ENCODE data around the gene AKT3. TPM values are rescaled to one million over a fixed set of nuclear protein-coding genes. Genes with fewer than 3 reads are reported as not detected.

The AKT3 gene
- total and polyA plus RNA-seq, 3 donors from 2014 or later: 32.3 to 70.9 (median 61.8) TPM

GRCh38 chr1:243503155-243503554, 346.9 kb downstream of the AKT3 start:
- TF ChIP-seq CTCF (IDR thresholded peaks at IDR 0.05) (no peak), POLR2A (IDR thresholded peaks at IDR 0.05) (no peak)
- intact Hi-C loops (cut with DNase I; ENCODE audit: low total_unique reads): no loop called here
- DNase-seq: no peak
- 89 to 93% methylated on average over 6 to 8 of the region's 8 CpGs for WGBS, 2 donors
- Histone ChIP-seq H3K27me3 (no peaks in the 10 kb centered on the region), H3K9me3 (no peaks in the 10 kb centered on the region), H3K4me1 (no peaks in the 10 kb centered on the region), H3K36me3 (ENCODE audit: low read depth, missing control alignments) (no peaks in the 10 kb centered on the region), H3K27ac (no peak overlapping the region), H3K4me3 (no peak overlapping the region)

- Histone ChIP-seq H3K4me1 (no peaks in the 10 kb centered on the region), H3K27ac (no peak overlapping the region)
- intact Hi-C loops (cut with DNase I; ENCODE audit: low total_unique reads): no loop called here
Observed at GRCh38 chr1:243501002-243501401, 349.0 kb downstream of the AKT3 start.

GRCh38 chr1:243500512-243500911, 349.5 kb downstream of the AKT3 start:
- Histone ChIP-seq H3K27me3 (no peaks in the 10 kb centered on the region), H3K4me1 (no peaks in the 10 kb centered on the region), H3K27ac (no peak overlapping the region), H3K9me3 (no peaks in the 10 kb centered on the region), H3K4me3 (no peak overlapping the region), H3K36me3 (ENCODE audit: low read depth, missing control alignments) (no peaks in the 10 kb centered on the region)
- intact Hi-C loops (cut with DNase I; ENCODE audit: low total_unique reads): no loop called here
- no peak for DNase-seq
- TF ChIP-seq POLR2A (IDR thresholded peaks at IDR 0.05) (no peak), CTCF (IDR thresholded peaks at IDR 0.05) (no peak)
- WGBS, 2 donors: 77 to 86% methylated on average over 5 of the region's 5 CpGs

More at GRCh38 chr1:243501002-243501401, 349.0 kb downstream of the AKT3 start:
- DNase-seq: no peak
- WGBS, 2 donors: 78 to 89% methylated on average over 5 of the region's 5 CpGs
- Histone ChIP-seq H3K36me3 (ENCODE audit: low read depth, missing control alignments) (no peaks in the 10 kb centered on the region), H3K9me3 (no peaks in the 10 kb centered on the region), H3K4me3 (no peak overlapping the region), H3K27me3 (no peaks in the 10 kb centered on the region)
- no peak for TF ChIP-seq CTCF (IDR thresholded peaks at IDR 0.05)

GRCh38 chr1:243499711-243500110, 350.3 kb downstream of the AKT3 start:
- no peak for DNase-seq

More at GRCh38 chr1:243499711-243500110, 350.3 kb downstream of the AKT3 start:
- Histone ChIP-seq H3K9me3 (no peaks in the 10 kb centered on the region), H3K36me3 (ENCODE audit: low read depth, missing control alignments) (no peaks in the 10 kb centered on the region), H3K27me3 (no peaks in the 10 kb centered on the region), H3K4me3 (no peak overlapping the region), H3K27ac (no peak overlapping the region), H3K4me1 (no peaks in the 10 kb centered on the region)
- TF ChIP-seq CTCF (IDR thresholded peaks at IDR 0.05) (no peak), POLR2A (IDR thresholded peaks at IDR 0.05) (no peak)
- 94% methylated on average over 10 of the region's 10 CpGs for WGBS, 2 donors
- intact Hi-C loops (cut with DNase I; ENCODE audit: low total_unique reads): no loop called here
